ENCODE results near the gene UCK2.

UCK2 gene

GRCh38 chr1:165871311-165872067, 44.1 kb downstream of the UCK2 start:
- peak; percentile 82 for DNase-seq
- H3K4me3 Mint-ChIP-seq: peak overlapping the region; percentile 33
- H3K4me1 Mint-ChIP-seq: peaks cover 34% of the 10 kb centered on the region

DNA sequence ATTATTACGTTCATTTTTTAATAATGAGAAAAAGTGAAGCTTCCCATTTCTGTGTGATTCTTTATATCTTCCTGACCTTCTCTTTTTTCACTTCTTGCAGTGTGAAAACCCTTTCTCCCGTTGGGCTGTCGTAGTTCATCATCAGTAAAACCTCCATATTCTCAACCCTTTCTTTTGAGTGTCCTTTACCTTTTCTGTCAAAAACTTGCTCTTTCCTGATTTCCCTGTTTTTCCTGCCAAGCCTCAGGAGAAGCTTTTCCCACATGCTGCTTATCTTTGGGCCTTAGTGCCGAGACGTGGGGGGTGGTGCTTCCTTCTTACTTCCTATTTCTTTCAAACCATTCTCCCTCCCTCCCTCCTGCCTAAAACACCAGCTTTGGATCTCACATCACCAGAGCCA, 46.1 kb downstream of the UCK2 start:
- Mint-ChIP-seq H3K36me3 (peaks cover 5% of the 10 kb centered on the region), H3K27me3 (peaks cover 4% of the 10 kb centered on the region), H3K4me1 (peaks cover 34% of the 10 kb centered on the region), H3K4me3 (no peak overlapping the region), H3K9me3 (peaks cover 5% of the 10 kb centered on the region), H3K27ac (no peak overlapping the region)
- CTCF ChIA-PET: interaction anchor here (1.0 to 1.5 kb wide), 3 partner anchors 9 to 104 kb away, joined by 3 to 5 read pairs (median 4); partner anchors contain the start of gene TMCO1
- no peak for DNase-seq

More at GRCh38 chr1:165871311-165872067, 44.1 kb downstream of the UCK2 start:
- Mint-ChIP-seq H3K27me3 (peaks cover 4% of the 10 kb centered on the region), H3K36me3 (no peaks in the 10 kb centered on the region), H3K27ac (peak overlapping the region; percentile 74), H3K9me3 (no peaks in the 10 kb centered on the region)
- CTCF ChIA-PET: interaction anchor here (0.7 to 1.6 kb wide), 9 partner anchors 16 to 271 kb away, joined by 3 to 9 read pairs (median 5); partner anchors contain the start of genes TMCO1 and UCK2

GRCh38 chr1:165874643-165875042, 47.2 kb downstream of the UCK2 start:
- CTCF ChIA-PET: no interaction called here
- peaks cover 39% of the 10 kb centered on the region for H3K4me1 Mint-ChIP-seq
- peaks cover 4% of the 10 kb centered on the region for H3K27me3 Mint-ChIP-seq
- peaks cover 6% of the 10 kb centered on the region for H3K36me3 Mint-ChIP-seq
- H3K4me3 Mint-ChIP-seq: no peak overlapping the region
- peaks cover 5% of the 10 kb centered on the region for H3K9me3 Mint-ChIP-seq
- DNase-seq: no peak
- no peak overlapping the region for H3K27ac Mint-ChIP-seq

GRCh38 chr1:165875171-165875570, 47.8 kb downstream of the UCK2 start:
- H3K4me1 Mint-ChIP-seq: peaks cover 42% of the 10 kb centered on the region
- peaks cover 6% of the 10 kb centered on the region for H3K36me3 Mint-ChIP-seq
- H3K9me3 Mint-ChIP-seq: peaks cover 5% of the 10 kb centered on the region
- no peak for DNase-seq
- no peak overlapping the region for H3K4me3 Mint-ChIP-seq
- H3K27ac Mint-ChIP-seq: no peak overlapping the region
- CTCF ChIA-PET: no interaction called here
- H3K27me3 Mint-ChIP-seq: peaks cover 4% of the 10 kb centered on the region

DNA sequence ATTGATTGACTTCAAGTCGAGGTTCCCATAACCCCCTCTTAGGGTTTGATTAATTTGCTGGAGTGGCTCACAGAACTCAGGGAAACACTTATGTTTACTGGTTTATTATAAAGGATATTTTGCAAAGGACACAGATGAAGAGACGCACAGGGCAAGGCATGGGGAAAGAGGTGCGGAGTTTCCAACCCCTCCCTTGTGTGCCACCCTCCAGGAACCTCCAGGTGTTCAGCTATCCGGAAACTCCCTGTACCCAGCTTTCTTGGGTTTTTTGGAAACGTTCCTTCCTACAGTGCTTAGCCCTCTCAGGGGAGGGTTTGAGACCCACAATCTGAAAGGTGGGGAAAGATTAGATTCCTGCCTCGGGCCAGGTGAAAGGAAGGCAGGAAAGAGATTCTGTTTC, 48.2 kb downstream of the UCK2 start:
- H3K4me3 Mint-ChIP-seq: no peak overlapping the region
- peaks cover 5% of the 10 kb centered on the region for H3K9me3 Mint-ChIP-seq
- CTCF ChIA-PET: no interaction called here
- no peak overlapping the region for H3K27ac Mint-ChIP-seq
- no peak for DNase-seq
- peaks cover 6% of the 10 kb centered on the region for H3K36me3 Mint-ChIP-seq
- peaks cover 45% of the 10 kb centered on the region for H3K4me1 Mint-ChIP-seq
- H3K27me3 Mint-ChIP-seq: peaks cover 4% of the 10 kb centered on the region

DNA sequence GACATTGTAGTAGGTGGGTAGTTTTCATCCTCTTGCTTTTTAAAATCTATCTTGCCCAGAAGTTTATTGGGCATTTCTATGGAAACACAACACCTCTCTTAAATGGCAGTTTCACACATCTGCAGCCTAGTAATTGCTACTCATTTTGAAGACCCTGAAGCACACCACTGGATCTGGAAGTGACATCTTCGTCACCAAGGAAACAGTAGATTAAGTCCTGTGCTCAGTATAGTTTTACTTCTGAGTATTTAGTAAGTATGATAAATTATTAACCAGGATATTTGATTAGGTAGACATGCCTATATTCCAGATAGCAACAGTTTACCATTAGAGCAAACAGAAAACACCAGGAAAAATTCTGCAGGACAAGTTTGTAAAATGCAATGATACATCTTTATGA, 48.7 kb downstream of the UCK2 start:
- H3K9me3 Mint-ChIP-seq: peaks cover 5% of the 10 kb centered on the region
- H3K27ac Mint-ChIP-seq: no peak overlapping the region
- peaks cover 4% of the 10 kb centered on the region for H3K27me3 Mint-ChIP-seq
- H3K36me3 Mint-ChIP-seq: peaks cover 6% of the 10 kb centered on the region
- CTCF ChIA-PET: no interaction called here
- peaks cover 40% of the 10 kb centered on the region for H3K4me1 Mint-ChIP-seq
- no peak for DNase-seq
- H3K4me3 Mint-ChIP-seq: no peak overlapping the region

DNA sequence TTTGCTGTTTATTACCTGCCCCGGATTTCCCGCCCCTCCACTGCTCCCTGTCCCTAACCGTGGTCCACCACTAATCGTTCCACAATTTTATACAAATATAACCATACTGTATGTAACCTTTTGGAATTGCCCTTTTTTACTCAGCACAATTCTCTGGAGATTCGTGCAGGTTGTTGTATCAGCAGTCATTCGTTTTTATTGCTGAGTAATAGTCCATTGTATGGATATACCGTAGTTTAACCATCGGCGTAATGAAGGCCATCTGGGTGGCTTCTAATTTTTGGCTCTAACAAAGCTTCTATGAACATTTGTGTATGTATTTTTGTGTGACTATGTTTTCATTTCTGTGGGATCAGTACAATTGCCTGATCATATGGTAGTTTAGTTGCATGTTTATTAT, 50.0 kb downstream of the UCK2 start:
- Mint-ChIP-seq H3K27ac (no peak overlapping the region), H3K4me1 (peaks cover 33% of the 10 kb centered on the region), H3K4me3 (no peak overlapping the region), H3K27me3 (no peaks in the 10 kb centered on the region), H3K36me3 (peaks cover 6% of the 10 kb centered on the region), H3K9me3 (peaks cover 5% of the 10 kb centered on the region)
- CTCF ChIA-PET: no interaction called here
- no peak for DNase-seq

DNA sequence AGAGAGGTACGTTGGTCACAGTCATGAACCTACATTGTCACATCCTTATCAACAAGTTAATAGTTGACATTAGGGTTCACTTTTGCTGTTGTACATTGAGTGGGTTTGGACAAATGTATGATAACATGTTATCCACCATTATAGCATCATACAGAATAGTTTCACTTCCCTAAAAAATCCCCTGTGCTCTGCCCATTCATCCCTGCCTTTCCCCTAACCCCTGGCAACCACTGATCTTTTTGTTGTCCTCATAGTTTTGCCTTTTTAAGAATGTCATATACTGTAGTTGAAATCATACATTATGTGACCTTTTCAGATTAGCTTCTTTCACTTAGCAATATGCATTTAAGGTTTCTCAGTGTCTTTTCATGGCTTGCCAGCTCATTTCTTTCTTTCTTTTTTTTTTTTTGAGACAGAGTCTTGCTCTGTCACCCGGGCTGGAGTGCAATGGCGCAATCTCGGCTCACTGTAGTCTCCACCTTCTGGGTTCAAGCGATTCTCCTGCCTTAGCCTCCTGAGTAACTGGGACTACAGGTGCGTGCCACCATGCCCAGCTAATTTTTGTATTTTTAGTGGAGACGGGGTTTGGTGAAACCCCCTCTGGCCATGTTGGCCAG, 50.6 kb downstream of the UCK2 start:
- Mint-ChIP-seq H3K36me3 (peaks cover 6% of the 10 kb centered on the region), H3K27ac (no peak overlapping the region), H3K9me3 (peaks cover 5% of the 10 kb centered on the region), H3K27me3 (no peaks in the 10 kb centered on the region), H3K4me1 (peaks cover 30% of the 10 kb centered on the region), H3K4me3 (no peak overlapping the region)
- DNase-seq: no peak
- CTCF ChIA-PET: interaction anchor here (0.9 kb wide), 1 partner anchor 49 kb away, joined by 5 read pairs; no protein-coding TSS in a partner anchor

DNA sequence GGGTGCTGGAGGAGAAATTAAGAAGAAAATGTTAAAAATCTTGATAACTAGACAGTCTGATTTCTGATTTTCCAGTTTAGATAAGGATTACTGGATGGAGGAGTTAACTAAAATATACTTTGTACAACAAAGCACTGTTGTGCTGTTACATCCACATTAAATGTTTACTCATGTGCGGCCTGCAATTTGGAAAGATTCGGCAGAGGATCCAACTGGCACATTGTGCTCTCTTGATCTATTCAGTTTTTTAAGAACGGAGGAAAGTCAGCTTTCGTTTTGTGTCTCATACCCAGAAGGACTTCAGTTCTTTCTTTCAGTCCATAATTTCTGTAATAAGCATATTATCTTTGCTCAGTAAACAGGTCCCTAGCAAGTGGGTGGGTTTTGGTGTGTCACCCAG, 52.5 kb downstream of the UCK2 start:
- Mint-ChIP-seq H3K27me3 (no peaks in the 10 kb centered on the region), H3K36me3 (peaks cover 6% of the 10 kb centered on the region), H3K4me1 (peaks cover 21% of the 10 kb centered on the region), H3K27ac (no peak overlapping the region), H3K4me3 (no peak overlapping the region), H3K9me3 (peaks cover 5% of the 10 kb centered on the region)
- CTCF ChIA-PET: no interaction called here
- no peak for DNase-seq

- H3K27me3 Mint-ChIP-seq: no peaks in the 10 kb centered on the region
- no peak for DNase-seq
- peaks cover 5% of the 10 kb centered on the region for H3K9me3 Mint-ChIP-seq
- H3K36me3 Mint-ChIP-seq: peaks cover 6% of the 10 kb centered on the region
- H3K27ac Mint-ChIP-seq: no peak overlapping the region
- CTCF ChIA-PET: no interaction called here
- H3K4me1 Mint-ChIP-seq: peaks cover 12% of the 10 kb centered on the region
- no peak overlapping the region for H3K4me3 Mint-ChIP-seq
Observed at GRCh38 chr1:165880993-165881392, 53.6 kb downstream of the UCK2 start.

GRCh38 chr1:165882168-165882837, 54.9 kb downstream of the UCK2 start:
- Mint-ChIP-seq H3K27ac (no peak overlapping the region), H3K9me3 (peaks cover 4% of the 10 kb centered on the region), H3K4me3 (no peak overlapping the region), H3K36me3 (peaks cover 3% of the 10 kb centered on the region), H3K27me3 (no peaks in the 10 kb centered on the region), H3K4me1 (peaks cover 12% of the 10 kb centered on the region)
- DNase-seq: no peak
- CTCF ChIA-PET: interaction anchor here (2.0 kb wide), 1 partner anchor 9 kb away, joined by 5 read pairs; no protein-coding TSS in a partner anchor

DNA sequence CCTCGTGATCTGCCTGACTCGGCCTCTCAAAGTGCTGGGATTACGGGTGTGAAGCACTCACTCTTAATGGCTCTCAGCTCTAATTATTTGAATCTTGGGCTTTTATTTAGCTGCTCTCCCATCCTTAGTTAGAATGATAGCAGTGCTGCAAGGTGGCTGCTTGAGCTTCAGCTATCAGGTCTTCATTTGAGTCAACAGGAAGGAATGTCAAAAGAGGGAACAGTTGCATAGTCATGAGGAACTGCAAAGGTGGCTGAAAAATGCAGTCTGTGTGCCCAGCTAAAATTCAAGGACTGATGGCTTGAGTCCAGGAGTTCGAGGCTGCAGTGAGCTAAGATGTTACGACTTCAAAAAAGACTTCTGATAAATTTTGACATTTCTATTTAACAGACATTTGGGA, 55.6 kb downstream of the UCK2 start:
- Mint-ChIP-seq H3K27ac (no peak overlapping the region), H3K4me3 (no peak overlapping the region), H3K4me1 (peaks cover 12% of the 10 kb centered on the region), H3K9me3 (peaks cover under 1% of the 10 kb centered on the region), H3K27me3 (no peaks in the 10 kb centered on the region), H3K36me3 (peaks cover 2% of the 10 kb centered on the region)
- CTCF ChIA-PET: interaction anchor here (1.1 to 2.0 kb wide), 3 partner anchors 10 to 57 kb away, joined by 3 to 5 read pairs (median 3); no protein-coding TSS in a partner anchor
- no peak for DNase-seq

- H3K4me1 Mint-ChIP-seq: peaks cover 11% of the 10 kb centered on the region
- no peaks in the 10 kb centered on the region for H3K27me3 Mint-ChIP-seq
- no peak for DNase-seq
- CTCF ChIA-PET: interaction anchor here (0.6 to 1.5 kb wide), 6 partner anchors 17 to 593 kb away, joined by 3 to 5 read pairs (median 3); no protein-coding TSS in a partner anchor
- no peak overlapping the region for H3K4me3 Mint-ChIP-seq
- H3K27ac Mint-ChIP-seq: no peak overlapping the region
- no peaks in the 10 kb centered on the region for H3K36me3 Mint-ChIP-seq
- no peaks in the 10 kb centered on the region for H3K9me3 Mint-ChIP-seq
Observed at GRCh38 chr1:165884009-165884689, 56.7 kb downstream of the UCK2 start.

All from activated naive CD4-positive, alpha-beta T cell treated with anti-CD3 and anti-CD28 coated beads, Interleukin-2, amount 10 ng/mL, durations not matched to agents 7 days and 5 days (primary cell).